KMS-11 (cell line): Measurements from ENCODE around the gene ZNF777.
"Not testable (repeated sequence)": the region's sequence is repeated elsewhere in the genome, so short reads cannot be mapped to it uniquely, and the experiment has no call there.

Experiments
- H2AFZ ChIP-seq: fragments of 200-600 bp; sonication (generic); 2 replicates; pipeline ENCODE4 v1.6.1; 2016; ENCODE audit warnings: antibody characterized with exemption, mixed run types, low read depth
- H3K27ac ChIP-seq: fragments of 200-600 bp; sonication (generic); 2 replicates; pipeline ENCODE4 v1.6.1; 2016; ENCODE audit warnings: mild to moderate bottlenecking, mixed run types
- H3K27me3 ChIP-seq: fragments of 200-600 bp; sonication (generic); 2 replicates; pipeline ENCODE4 v1.6.1; 2017; ENCODE audit warnings: mild to moderate bottlenecking, low read depth, mixed run types, moderate library complexity; ENCODE audit not compliant: insufficient read depth
- H3K36me3 ChIP-seq: fragments of 200-600 bp; sonication (generic); 2 replicates; pipeline ENCODE4 v1.6.1; 2017; ENCODE audit warnings: mild to moderate bottlenecking, mixed run types; ENCODE audit not compliant: insufficient read depth
- H3K4me1 ChIP-seq: fragments of 200-600 bp; sonication (generic); 2 replicates; pipeline ENCODE4 v1.6.1; 2016; ENCODE audit warnings: mild to moderate bottlenecking, low read depth, mixed run types; ENCODE audit not compliant: poor library complexity, severe bottlenecking
- H3K4me2 ChIP-seq: fragments of 200-600 bp; sonication (generic); 2 replicates; pipeline ENCODE4 v1.7.0; 2016; ENCODE audit warnings: mild to moderate bottlenecking, mixed run types
- H3K4me3 ChIP-seq: fragments of 200-600 bp; sonication (generic); IDR thresholded peaks from 2 replicates; pipeline ENCODE4 v1.6.1; 2017; ENCODE audit warnings: low read depth, low read length, mixed read lengths; ENCODE audit not compliant: insufficient read depth
- H3K79me2 ChIP-seq: fragments of 200-600 bp; sonication (generic); 2 replicates; pipeline ENCODE4 v1.6.1; 2016; ENCODE audit warnings: low read depth, mixed run types; ENCODE audit not compliant: insufficient read depth
- H3K9ac ChIP-seq: fragments of 200-600 bp; sonication (generic); 2 replicates; pipeline ENCODE4 v1.6.1; 2016; ENCODE audit warnings: mild to moderate bottlenecking, mixed run types
- H4K20me1 ChIP-seq: fragments of 200-600 bp; sonication (generic); 2 replicates; pipeline ENCODE4 v1.6.1; 2016; ENCODE audit warnings: mild to moderate bottlenecking, mixed run types; ENCODE audit not compliant: insufficient read depth
- TF ChIP-seq, protein P1 (sequence below): fragments of 200-600 bp; sonication (generic); conservative IDR thresholded peaks from 2 replicates; pipeline ENCODE4 v1.6.1; 2017; ENCODE audit warnings: low read depth, mild to moderate bottlenecking, antibody characterized with exemption, low read length, moderate library complexity, mixed read lengths

The ZNF777 gene

DNA sequence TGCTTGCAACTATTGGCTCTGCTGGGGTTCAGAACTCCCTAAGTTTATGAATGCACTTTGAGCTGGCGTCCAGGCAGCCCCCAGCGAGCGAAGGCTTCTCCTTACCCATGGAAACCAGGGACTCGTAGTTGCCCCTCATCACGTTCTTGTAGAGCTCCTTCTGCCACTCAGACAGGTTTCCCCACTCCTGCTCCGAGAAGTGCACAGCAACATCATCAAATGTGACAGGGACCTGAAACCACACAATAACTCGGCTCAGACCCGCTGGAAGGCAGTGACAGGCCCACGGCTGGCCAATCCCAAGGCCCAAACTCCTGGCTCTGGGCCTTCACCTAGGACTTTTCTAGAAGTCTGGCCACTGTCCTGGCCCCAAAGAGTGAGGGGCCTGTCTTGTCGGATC lies 6.9 kb downstream of the ZNF777 start:
- Histone ChIP-seq H3K27ac (no peak overlapping the region), H3K79me2 (peaks cover 21% of the 10 kb centered on the region; the same call in 1 of the 2 replicates), H3K4me3 (no peak overlapping the region), H3K27me3 (no peaks in the 10 kb centered on the region), H4K20me1 (no peaks in the 10 kb centered on the region), H3K9ac (no peak overlapping the region), H2AFZ (no peak overlapping the region), H3K4me1 (peaks cover 8% of the 10 kb centered on the region), H3K4me2 (no peak overlapping the region), H3K36me3 (0 out of 2 replicates have a peak, but pooled peaks cover 5% of the 10 kb centered on the region)
- TF ChIP-seq, protein P1, sequence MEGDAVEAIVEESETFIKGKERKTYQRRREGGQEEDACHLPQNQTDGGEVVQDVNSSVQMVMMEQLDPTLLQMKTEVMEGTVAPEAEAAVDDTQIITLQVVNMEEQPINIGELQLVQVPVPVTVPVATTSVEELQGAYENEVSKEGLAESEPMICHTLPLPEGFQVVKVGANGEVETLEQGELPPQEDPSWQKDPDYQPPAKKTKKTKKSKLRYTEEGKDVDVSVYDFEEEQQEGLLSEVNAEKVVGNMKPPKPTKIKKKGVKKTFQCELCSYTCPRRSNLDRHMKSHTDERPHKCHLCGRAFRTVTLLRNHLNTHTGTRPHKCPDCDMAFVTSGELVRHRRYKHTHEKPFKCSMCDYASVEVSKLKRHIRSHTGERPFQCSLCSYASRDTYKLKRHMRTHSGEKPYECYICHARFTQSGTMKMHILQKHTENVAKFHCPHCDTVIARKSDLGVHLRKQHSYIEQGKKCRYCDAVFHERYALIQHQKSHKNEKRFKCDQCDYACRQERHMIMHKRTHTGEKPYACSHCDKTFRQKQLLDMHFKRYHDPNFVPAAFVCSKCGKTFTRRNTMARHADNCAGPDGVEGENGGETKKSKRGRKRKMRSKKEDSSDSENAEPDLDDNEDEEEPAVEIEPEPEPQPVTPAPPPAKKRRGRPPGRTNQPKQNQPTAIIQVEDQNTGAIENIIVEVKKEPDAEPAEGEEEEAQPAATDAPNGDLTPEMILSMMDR, result no peak

DNA sequence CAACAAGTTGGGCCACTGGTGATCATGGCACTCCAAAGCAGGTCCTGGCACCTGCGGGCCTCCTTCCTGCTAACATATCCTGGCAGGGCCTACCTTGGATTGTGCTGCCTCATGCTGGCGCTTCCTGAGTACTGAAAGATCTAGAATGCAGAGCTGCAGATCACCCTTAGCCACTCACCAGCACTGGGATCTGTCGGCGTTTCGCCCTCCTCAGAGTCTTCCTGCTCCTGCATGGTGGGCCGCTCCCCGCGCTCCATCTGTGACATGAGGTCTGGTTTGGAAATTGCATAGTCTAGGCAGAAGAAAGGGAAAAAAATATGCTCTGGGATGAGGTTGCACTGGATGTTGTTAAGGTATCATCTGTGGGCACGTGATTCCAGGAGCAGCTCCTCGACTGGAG lies 10.0 kb downstream of the ZNF777 start:
- TF ChIP-seq, protein P1, result no peak
- Histone ChIP-seq H3K27ac (no peak overlapping the region), H3K4me2 (no peak overlapping the region), H3K27me3 (no peaks in the 10 kb centered on the region), H3K36me3 (0 out of 2 replicates have a peak, but pooled peaks cover 5% of the 10 kb centered on the region), H3K4me3 (no peak overlapping the region), H3K9ac (no peak overlapping the region), H3K4me1 (no peaks in the 10 kb centered on the region), H3K79me2 (no peaks in the 10 kb centered on the region), H2AFZ (no peak overlapping the region), H4K20me1 (no peaks in the 10 kb centered on the region)

DNA sequence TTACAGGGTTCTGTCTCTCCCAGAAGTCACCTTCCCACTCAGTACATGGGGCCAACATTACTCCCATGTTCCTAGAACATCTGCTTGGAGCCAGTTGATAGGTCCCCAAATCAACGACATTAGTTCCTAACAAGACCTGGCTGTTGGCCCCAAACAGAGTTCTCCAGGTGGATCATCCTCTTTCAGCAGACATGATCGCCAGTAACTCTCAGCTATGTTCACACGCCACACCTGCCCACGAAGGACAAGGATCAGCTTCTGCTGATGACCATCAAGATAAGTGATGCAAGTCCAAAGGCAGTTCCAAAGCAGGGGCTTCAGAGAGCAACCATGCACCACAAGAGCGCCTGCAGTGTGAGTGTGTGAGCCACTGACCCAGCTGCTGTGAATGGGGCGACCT lies 11.0 kb downstream of the ZNF777 start:
- H3K36me3 ChIP-seq, result 0 out of 2 replicates have a peak, but pooled peaks cover 5% of the 10 kb centered on the region
- H3K4me3 ChIP-seq, result no peak overlapping the region
- H3K4me2 ChIP-seq, result no peak overlapping the region
- H4K20me1 ChIP-seq, result no peaks in the 10 kb centered on the region
- no peak overlapping the region for H3K9ac ChIP-seq
- no peaks in the 10 kb centered on the region for H3K4me1 ChIP-seq
- H3K79me2 ChIP-seq, result no peaks in the 10 kb centered on the region
- no peak overlapping the region for H2AFZ ChIP-seq
- no peaks in the 10 kb centered on the region for H3K27me3 ChIP-seq
- TF ChIP-seq, protein P1, result no peak
- no peak overlapping the region for H3K27ac ChIP-seq

DNA sequence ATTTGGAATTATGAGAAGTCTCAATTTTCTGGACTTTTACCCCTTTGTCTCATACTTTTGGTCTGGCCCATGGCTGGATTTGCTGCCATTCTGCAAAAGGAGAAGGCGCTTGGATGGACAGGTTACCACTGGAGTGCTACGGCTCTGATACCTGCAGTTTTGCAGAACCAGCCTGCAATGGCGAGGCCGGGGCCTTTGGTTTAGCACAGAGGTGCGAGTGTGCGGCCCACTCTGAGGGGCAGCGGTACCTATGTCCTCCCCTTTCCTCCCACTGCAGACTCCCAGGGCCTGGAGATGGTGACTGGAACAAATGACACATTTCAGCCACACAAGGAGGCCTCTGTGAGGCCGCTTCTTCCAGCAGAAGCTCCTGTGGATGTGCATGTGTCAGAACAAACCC lies 11.9 kb downstream of the ZNF777 start:
- H3K36me3 ChIP-seq, result peaks cover 5% of the 10 kb centered on the region; the same call in 1 of the 2 replicates
- TF ChIP-seq, protein P1, result no peak
- no peak overlapping the region for H3K4me3 ChIP-seq
- H4K20me1 ChIP-seq, result no peaks in the 10 kb centered on the region
- no peak overlapping the region for H3K27ac ChIP-seq
- no peaks in the 10 kb centered on the region for H3K79me2 ChIP-seq
- H2AFZ ChIP-seq, result no peak overlapping the region
- H3K4me2 ChIP-seq, result no peak overlapping the region
- H3K27me3 ChIP-seq, result no peaks in the 10 kb centered on the region
- no peaks in the 10 kb centered on the region for H3K4me1 ChIP-seq
- no peak overlapping the region for H3K9ac ChIP-seq

DNA sequence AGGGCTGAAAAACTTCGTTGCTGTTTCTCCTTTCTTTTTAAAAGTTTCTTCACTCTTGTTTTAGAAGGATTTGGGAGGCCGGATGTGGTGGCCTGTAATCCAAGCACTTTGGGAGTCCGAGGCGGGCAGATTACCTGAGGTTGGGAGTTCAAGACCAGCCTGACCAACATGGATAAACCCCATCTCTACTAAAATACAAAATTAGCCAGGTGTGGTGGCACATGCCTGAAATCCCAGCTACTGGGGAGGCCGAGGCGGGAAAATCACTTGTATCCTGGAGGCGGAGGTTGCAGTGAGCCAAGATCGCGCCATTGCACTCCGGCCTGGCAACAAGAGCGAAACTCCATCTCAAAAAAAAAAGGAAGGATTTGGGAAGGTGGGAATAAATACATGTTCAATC lies 14.8 kb downstream of the ZNF777 start:
- not testable (repeated sequence) for H4K20me1 ChIP-seq, H3K9ac ChIP-seq, H3K4me1 ChIP-seq, H3K4me2 ChIP-seq, H3K4me3 ChIP-seq, H3K27me3 ChIP-seq, H3K36me3 ChIP-seq, H3K27ac ChIP-seq, H2AFZ ChIP-seq, H3K79me2 ChIP-seq
